ENCODE measurements around the gene RPS10.
A peak's percentile ranks its signal among the peaks of the same experiment; 100 is the strongest.
"Not testable (repeated sequence)": the region's sequence is repeated elsewhere in the genome, so short reads cannot be mapped to it uniquely, and the experiment has no call there.

RPS10 gene

DNA sequence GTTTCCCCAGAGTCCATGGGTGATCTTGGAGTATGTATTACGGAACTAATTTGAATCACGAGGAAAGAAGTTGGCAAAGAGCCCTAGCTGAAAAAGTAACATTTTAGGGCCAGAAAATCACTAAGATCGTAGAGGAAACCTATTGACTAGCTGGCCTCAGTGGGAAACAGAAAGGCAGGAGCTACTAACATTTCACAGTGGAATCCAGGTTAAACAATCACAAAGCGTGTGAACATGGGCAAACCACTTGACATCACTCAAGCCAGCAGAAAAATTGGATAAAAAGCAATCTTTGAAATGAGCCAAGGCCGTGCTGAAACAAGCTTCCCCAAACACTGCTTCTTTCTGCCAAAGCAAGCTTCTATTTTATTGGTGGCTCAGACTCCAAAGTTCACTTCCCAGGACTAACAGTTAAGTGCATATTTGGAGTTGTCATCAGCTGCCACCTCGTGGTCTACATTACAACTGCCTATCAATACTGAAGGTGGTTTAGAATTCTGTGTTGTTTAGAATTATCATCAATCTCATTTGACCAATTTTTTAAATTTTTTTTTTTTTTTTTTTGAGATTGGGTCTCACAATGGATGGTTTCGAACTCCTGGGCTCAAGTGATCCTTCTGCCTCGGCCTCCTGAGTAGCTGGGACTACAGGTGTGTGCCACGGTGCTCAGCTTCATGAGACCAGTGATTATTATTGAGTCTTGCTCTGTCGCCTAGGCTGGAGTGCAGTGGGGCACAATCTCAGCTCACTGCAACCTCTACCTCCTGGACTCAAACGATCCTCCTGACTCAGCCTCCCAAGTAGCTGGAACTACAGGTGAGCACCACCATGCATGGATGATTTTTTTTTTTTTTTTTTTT lies 10.6 kb downstream of the RPS10 start:
- Histone ChIP-seq H3K36me3 (ENCODE audit: insufficient read depth, low read length) (peaks cover 49% of the 10 kb centered on the region), H3K4me3 (ENCODE audit: low read length, poor library complexity, severe bottlenecking) (no peak overlapping the region), H2AFZ (ENCODE audit: low read length) (no peak overlapping the region), H3K9ac (ENCODE audit: low read depth, low read length, poor library complexity, severe bottlenecking) (no peak overlapping the region), H3K9me2 (replicated peaks; ENCODE audit: low read depth, low read length) (no peaks in the 10 kb centered on the region), H3F3A (ENCODE audit: low read depth) (no peaks in the 10 kb centered on the region), H3K4me2 (ENCODE audit: low read depth, low read length, poor library complexity, severe bottlenecking) (no peak overlapping the region), H3K79me2 (ENCODE audit: insufficient read depth, low read length) (peaks cover 8% of the 10 kb centered on the region; the same call in 1 of the 2 replicates), H3K27me3 (ENCODE audit: insufficient read depth, low read length, poor library complexity, severe bottlenecking) (no peaks in the 10 kb centered on the region), H3K9me3 (ENCODE audit: insufficient read depth, low read depth, low read length) (no peaks in the 10 kb centered on the region), H3K4me1 (ENCODE audit: insufficient read depth, low read length, poor library complexity, severe bottlenecking) (no peaks in the 10 kb centered on the region), H4K20me1 (ENCODE audit: insufficient read depth, low read length, poor library complexity, severe bottlenecking) (peaks cover 23% of the 10 kb centered on the region)
- TF ChIP-seq, protein P1, sequence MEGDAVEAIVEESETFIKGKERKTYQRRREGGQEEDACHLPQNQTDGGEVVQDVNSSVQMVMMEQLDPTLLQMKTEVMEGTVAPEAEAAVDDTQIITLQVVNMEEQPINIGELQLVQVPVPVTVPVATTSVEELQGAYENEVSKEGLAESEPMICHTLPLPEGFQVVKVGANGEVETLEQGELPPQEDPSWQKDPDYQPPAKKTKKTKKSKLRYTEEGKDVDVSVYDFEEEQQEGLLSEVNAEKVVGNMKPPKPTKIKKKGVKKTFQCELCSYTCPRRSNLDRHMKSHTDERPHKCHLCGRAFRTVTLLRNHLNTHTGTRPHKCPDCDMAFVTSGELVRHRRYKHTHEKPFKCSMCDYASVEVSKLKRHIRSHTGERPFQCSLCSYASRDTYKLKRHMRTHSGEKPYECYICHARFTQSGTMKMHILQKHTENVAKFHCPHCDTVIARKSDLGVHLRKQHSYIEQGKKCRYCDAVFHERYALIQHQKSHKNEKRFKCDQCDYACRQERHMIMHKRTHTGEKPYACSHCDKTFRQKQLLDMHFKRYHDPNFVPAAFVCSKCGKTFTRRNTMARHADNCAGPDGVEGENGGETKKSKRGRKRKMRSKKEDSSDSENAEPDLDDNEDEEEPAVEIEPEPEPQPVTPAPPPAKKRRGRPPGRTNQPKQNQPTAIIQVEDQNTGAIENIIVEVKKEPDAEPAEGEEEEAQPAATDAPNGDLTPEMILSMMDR (conservative IDR thresholded peaks at IDR 0.05; ENCODE audit: low read length): peak; percentile 59
- TF ChIP-seq EZH2phosphoT487 (IDR thresholded peaks at IDR 0.05; ENCODE audit: borderline replicate concordance): no peak

DNA sequence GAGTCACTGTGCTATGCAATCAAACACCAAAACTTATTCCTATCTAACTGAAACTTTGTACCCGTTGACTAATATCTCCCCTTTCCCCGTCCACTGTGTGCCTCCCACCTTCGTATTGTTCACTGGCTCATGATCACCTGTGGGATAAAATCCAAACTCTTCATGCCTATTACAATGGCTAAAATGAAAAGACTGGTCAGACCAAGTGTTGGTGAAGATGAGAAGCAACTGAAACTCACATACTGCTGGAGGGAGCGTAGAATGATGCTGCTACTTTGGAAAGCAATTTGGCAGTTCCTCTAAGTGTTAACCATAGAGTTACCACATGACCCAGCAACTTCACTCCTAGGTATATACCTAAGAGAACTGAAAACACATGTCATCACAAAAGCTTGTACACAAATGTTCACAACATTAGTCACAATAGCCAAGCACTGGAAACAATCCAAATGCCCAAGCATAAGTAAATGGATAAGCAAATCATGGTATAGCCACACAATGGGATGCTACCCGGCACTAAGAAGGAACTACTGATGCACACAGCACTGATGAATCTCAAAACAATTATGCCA lies 13.1 kb downstream of the RPS10 start:
- Histone ChIP-seq H3K4me2 (ENCODE audit: low read depth, low read length, poor library complexity, severe bottlenecking) (no peak overlapping the region), H3K79me2 (ENCODE audit: insufficient read depth, low read length) (no peaks in the 10 kb centered on the region; the same call in 1 of the 2 replicates), H3F3A (ENCODE audit: low read depth) (no peaks in the 10 kb centered on the region), H4K20me1 (ENCODE audit: insufficient read depth, low read length, poor library complexity, severe bottlenecking) (peaks cover 3% of the 10 kb centered on the region), H3K9me3 (ENCODE audit: insufficient read depth, low read depth, low read length) (no peaks in the 10 kb centered on the region), H2AFZ (ENCODE audit: low read length) (no peak overlapping the region), H3K36me3 (ENCODE audit: insufficient read depth, low read length) (peaks cover 28% of the 10 kb centered on the region), H3K4me1 (ENCODE audit: insufficient read depth, low read length, poor library complexity, severe bottlenecking) (no peaks in the 10 kb centered on the region), H3K4me3 (ENCODE audit: low read length, poor library complexity, severe bottlenecking) (no peak overlapping the region), H3K9ac (ENCODE audit: low read depth, low read length, poor library complexity, severe bottlenecking) (no peak overlapping the region), H3K27me3 (ENCODE audit: insufficient read depth, low read length, poor library complexity, severe bottlenecking) (no peaks in the 10 kb centered on the region), H3K9me2 (replicated peaks; ENCODE audit: low read depth, low read length) (no peaks in the 10 kb centered on the region)
- no peak for TF ChIP-seq EZH2phosphoT487 (IDR thresholded peaks at IDR 0.05; ENCODE audit: borderline replicate concordance)
- TF ChIP-seq, protein P1 (conservative IDR thresholded peaks at IDR 0.05; ENCODE audit: low read length): no peak

DNA sequence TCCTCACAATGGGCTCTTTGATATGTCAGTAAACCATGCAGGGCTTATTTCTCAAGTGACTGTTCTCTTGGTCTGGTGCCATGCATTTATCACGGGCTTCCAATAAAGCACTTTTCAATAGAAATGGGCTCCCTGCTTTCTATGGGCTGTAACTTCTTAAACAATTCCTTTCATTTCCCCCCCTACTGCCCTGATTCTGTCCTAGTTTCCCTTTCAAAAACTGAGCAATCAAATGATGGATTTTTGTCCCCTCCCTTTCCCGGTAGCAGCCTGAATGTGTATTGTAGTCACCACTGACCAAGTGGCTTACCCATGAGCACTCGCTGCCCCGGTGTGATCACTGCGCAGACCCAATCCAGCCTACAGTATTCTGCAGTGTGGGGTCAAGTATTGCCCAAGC lies 13.9 kb downstream of the RPS10 start:
- no peaks in the 10 kb centered on the region for H3K27me3 ChIP-seq (ENCODE audit: insufficient read depth, low read length, poor library complexity, severe bottlenecking)
- no peaks in the 10 kb centered on the region for H3K9me3 ChIP-seq (ENCODE audit: insufficient read depth, low read depth, low read length)
- H3K36me3 ChIP-seq (ENCODE audit: insufficient read depth, low read length): peaks cover 20% of the 10 kb centered on the region; the same call in 1 of the 2 replicates
- H3K4me2 ChIP-seq (ENCODE audit: low read depth, low read length, poor library complexity, severe bottlenecking): no peak overlapping the region
- no peak overlapping the region for H3K9ac ChIP-seq (ENCODE audit: low read depth, low read length, poor library complexity, severe bottlenecking)
- no peaks in the 10 kb centered on the region for H3K4me1 ChIP-seq (ENCODE audit: insufficient read depth, low read length, poor library complexity, severe bottlenecking)
- H2AFZ ChIP-seq (ENCODE audit: low read length): no peak overlapping the region
- H4K20me1 ChIP-seq (ENCODE audit: insufficient read depth, low read length, poor library complexity, severe bottlenecking): peaks cover 3% of the 10 kb centered on the region
- H3K4me3 ChIP-seq (ENCODE audit: low read length, poor library complexity, severe bottlenecking): no peak overlapping the region
- no peaks in the 10 kb centered on the region for H3K9me2 ChIP-seq (replicated peaks; ENCODE audit: low read depth, low read length)
- no peak for TF ChIP-seq EZH2phosphoT487 (IDR thresholded peaks at IDR 0.05; ENCODE audit: borderline replicate concordance)
- TF ChIP-seq, protein P1 (conservative IDR thresholded peaks at IDR 0.05; ENCODE audit: low read length): no peak
- no peaks in the 10 kb centered on the region for H3F3A ChIP-seq (ENCODE audit: low read depth)
- no peaks in the 10 kb centered on the region for H3K79me2 ChIP-seq (ENCODE audit: insufficient read depth, low read length)

DNA sequence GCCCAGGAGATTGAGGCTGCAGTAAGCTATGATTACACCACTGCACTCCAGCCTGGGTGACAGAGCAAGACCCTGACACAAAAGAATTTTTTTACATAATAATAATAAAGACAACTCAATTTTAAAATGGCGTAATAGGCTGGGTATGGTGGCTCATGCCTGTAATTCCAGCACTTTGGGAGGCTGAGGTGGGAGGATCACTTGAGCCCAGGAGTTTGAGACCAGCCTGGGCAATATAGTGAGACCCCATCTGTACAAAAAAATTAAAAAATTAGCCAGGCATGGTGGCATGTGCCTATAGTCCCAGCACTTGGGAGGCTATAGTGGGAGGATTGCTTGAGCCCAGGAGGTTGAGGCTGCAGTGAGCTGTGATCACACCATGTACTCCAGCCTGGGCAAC lies 18.0 kb downstream of the RPS10 start:
- H3K4me1 ChIP-seq (ENCODE audit: insufficient read depth, low read length, poor library complexity, severe bottlenecking); H2AFZ ChIP-seq (ENCODE audit: low read length); H3K9me3 ChIP-seq (ENCODE audit: insufficient read depth, low read depth, low read length); H3K4me2 ChIP-seq (ENCODE audit: low read depth, low read length, poor library complexity, severe bottlenecking); H3K9ac ChIP-seq (ENCODE audit: low read depth, low read length, poor library complexity, severe bottlenecking); H3K36me3 ChIP-seq (ENCODE audit: insufficient read depth, low read length); H3K79me2 ChIP-seq (ENCODE audit: insufficient read depth, low read length); H3K9me2 ChIP-seq (replicated peaks; ENCODE audit: low read depth, low read length); H3K27me3 ChIP-seq (ENCODE audit: insufficient read depth, low read length, poor library complexity, severe bottlenecking); H3F3A ChIP-seq (ENCODE audit: low read depth); H3K4me3 ChIP-seq (ENCODE audit: low read length, poor library complexity, severe bottlenecking); H4K20me1 ChIP-seq (ENCODE audit: insufficient read depth, low read length, poor library complexity, severe bottlenecking): not testable (repeated sequence)

Measured in Loucy (cell line).